Measurements from ENCODE around the gene LAMA3. TPM values are rescaled to one million over a fixed set of nuclear protein-coding genes. Genes with fewer than 3 reads are reported as not detected.

The LAMA3 gene
- polyA plus RNA-seq, 4 donors: 1.8 to 2.2 (median 2.1) TPM

- DNase-seq (ENCODE audit: low read depth in 4 of 4, low spot score in 3 of 4): no peak
Measured at GRCh38 chr18:23887493-23887892, 198.2 kb downstream of the LAMA3 start.

DNA sequence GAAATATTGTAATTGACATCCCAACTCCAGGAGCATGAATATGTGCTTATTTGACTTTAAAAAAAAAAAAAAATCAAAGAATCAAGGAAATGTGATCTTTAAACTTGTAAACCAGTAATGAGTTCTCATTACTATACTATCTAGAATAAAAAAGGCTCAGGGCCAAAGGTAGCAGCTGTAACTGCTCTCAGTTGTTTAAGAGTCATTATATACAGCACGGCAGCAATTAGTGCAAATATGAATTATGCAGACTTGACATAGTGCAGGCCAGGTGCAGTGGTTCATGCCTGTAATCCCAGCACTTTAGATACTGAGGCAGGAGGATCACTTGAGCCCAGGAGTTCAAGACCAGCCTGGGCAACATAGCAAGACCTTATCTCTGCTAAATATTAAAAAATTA lies 199.6 kb downstream of the LAMA3 start:
- no peak for DNase-seq (ENCODE audit: low read depth in 4 of 4, low spot score in 3 of 4)

DNA sequence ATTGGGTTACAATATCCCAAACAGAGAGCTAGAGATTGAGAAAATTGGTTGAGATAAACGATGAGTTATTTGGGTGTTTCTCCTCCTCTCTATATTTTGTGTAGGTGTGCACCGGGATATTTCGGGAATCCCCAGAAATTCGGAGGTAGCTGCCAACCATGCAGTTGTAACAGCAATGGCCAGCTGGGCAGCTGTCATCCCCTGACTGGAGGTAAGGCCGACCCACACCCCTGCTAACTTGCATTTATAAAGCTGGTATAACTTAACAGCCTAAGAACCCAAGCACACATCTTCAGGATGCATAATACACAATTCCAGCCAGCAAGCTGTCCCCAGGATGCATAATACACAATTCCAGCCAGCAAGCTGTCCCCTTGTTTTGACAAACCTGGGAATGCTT lies 200.7 kb downstream of the LAMA3 start:
- DNase-seq (ENCODE audit: low read depth in 4 of 4, low spot score in 3 of 4): no peak

DNA sequence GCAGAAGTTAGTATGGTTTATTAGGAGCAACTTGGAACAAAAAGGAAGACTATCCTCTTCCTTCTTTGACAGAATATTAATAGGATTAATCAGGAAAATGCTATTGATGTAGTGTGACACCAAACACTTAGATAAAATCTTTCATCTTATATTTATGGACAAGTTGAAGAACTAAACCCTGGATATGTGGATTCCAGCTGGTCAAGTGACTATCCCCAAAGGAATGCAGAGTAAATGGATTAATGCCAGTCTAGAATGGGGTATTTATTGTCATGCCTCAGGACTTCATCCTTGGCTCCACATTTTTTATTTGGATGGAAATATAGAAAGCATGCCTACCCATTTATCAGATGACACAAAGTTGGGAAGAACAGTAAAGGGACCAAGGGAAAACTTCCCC lies 201.3 kb downstream of the LAMA3 start:
- DNase-seq (ENCODE audit: low read depth in 4 of 4, low spot score in 3 of 4): no peak

DNA sequence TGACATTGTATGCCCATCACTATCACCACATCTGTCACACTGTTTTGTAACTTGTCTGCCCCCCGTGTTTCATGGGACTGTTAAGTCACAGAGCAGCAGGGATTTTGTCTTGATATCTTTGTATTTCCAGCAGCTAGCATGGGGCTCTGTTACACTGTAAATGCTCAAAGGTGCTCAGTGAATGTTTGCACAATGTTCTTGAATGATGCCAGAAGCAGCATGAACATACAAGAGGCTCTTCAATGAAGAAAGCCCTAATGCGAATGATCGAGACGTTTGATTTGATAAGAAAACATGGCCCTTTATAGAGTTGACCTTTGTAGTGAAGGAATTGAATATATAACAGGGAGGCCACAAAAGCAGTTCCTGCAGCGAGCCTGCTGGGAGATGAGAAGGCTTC lies 204.4 kb downstream of the LAMA3 start:
- no peak for DNase-seq (ENCODE audit: low read depth in 4 of 4, low spot score in 3 of 4)

GRCh38 chr18:23894661-23895175 lies 205.5 kb downstream of the LAMA3 start:
- DNase-seq (ENCODE audit: low read depth in 4 of 4, low spot score in 3 of 4): no peak

GRCh38 chr18:23897291-23897690 lies 208.0 kb downstream of the LAMA3 start:
- DNase-seq (ENCODE audit: low read depth in 4 of 4, low spot score in 3 of 4): no peak

- no peak for DNase-seq (ENCODE audit: low read depth in 4 of 4, low spot score in 3 of 4)
Measured at GRCh38 chr18:23897733-23898132, 208.5 kb downstream of the LAMA3 start.

DNA sequence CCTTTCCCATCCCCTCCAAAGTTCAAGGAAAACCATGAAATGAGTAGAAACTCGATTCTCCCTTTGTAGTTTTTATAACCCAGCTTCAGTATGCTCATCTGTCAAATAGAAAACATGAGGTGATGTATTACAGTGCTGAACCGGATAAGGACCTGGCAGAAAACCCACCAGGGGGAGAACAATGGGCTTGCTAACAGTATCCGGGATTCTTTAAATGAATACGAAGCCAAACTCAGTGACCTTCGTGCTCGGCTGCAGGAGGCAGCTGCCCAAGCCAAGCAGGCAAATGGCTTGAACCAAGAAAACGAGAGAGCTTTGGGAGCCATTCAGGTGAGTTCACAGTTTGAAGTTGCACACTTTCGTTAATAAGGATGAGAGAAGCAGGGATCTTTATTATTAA lies 211.7 kb downstream of the LAMA3 start:
- DNase-seq (ENCODE audit: low read depth in 4 of 4, low spot score in 3 of 4): peak in 1 of 4 donors; percentile 11

DNA sequence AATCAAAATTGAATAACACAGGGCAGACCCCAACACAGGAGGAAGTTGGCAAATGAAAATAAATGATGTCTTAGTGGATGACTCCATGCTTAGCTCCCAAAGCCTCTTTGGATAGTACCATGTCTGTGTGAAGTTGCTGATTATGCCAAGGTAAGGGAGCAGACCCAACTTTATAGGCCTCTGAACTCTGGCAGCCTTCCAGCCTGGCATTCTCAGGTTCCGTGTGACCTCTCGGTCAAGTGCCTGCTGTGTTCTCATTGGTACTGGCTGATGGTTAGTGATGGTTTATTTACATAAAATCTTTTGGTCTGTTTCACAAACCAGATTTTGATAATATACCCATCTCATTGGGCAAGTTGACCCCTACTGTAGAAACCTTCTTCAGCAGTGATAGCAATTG lies 213.1 kb downstream of the LAMA3 start:
- DNase-seq (ENCODE audit: low read depth in 4 of 4, low spot score in 3 of 4): no peak

DNA sequence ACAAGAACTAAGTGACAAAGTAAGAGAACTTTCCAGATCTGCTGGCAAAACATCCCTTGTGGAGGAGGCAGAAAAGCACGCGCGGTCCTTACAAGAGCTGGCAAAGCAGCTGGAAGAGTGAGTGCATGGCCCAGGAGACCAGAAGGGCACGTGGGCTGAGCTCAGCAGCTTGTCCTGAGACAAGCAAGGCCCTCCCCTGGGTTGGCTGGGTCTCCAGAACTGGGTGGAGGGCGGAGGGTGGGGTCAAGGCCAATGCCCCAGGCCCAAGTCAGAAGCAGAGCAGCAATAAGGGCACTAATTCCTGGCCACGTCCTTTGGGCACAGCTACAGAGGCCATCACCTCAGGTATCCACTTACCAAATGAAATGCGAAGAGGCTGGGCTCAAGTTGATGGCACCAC lies 214.7 kb downstream of the LAMA3 start:
- no peak for DNase-seq (ENCODE audit: low read depth in 4 of 4, low spot score in 3 of 4)

DNA sequence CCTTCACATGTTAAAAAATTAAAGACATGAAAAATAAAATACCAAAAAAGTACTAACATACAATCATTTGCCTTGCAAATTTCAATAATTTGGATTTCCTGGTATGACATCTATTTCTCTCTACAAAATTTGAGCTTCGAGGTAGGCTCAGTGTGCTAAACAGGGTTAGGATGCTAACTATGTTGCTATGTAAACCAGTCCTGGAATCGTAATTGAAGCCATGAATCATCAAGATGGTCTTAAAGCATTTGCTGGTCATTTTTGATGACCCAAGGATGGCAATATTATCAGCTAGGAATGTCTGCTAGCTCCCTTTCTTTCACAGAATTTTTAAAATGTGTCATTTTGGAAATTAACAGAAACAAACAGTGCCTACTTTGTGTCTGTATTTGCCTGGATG lies 217.4 kb downstream of the LAMA3 start:
- no peak for DNase-seq (ENCODE audit: low read depth in 4 of 4, low spot score in 3 of 4)

DNA sequence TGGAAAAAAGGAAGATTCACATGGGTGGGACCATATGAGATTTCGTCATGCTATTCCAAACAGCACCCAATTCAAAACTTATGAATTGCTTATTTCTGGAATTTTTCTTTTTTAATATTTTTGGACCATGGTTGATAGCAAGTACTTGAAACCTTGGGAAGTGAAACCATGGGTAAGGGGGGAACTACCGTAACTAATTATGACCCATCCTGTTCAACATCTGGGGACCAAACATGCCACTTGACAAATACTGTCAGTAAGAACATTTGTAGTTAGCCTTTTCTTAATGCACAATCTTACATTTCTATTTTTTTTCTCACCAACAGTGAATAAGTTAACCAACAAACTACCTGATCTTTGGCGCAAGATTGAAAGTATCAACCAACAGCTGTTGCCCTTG lies 219.6 kb downstream of the LAMA3 start:
- DNase-seq (ENCODE audit: low read depth in 4 of 4, low spot score in 3 of 4): no peak

DNA sequence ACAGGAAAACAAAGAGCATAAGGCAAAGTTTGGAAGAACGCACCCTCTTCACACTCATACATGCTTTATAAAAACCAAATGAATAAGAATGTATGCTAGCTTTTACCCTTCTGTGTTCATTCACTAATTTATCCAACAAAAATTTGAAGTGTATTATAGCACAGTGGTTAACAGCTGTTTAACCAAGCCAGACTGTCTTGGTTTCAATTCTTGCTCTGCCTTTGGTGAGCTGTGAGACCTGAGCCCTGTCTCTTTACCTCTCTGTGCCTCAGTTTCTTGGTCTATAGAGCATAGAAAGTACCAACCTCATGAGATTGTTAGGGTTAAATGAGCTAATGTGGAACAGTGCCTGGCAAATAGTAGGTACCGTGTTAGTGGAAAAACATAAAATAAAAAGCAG lies 220.8 kb downstream of the LAMA3 start:
- DNase-seq (ENCODE audit: low read depth in 4 of 4, low spot score in 3 of 4): no peak

GRCh38 chr18:23912356-23912755 lies 223.1 kb downstream of the LAMA3 start:
- no peak for DNase-seq (ENCODE audit: low read depth in 4 of 4, low spot score in 3 of 4)

GRCh38 chr18:23916338-23916737 lies 227.1 kb downstream of the LAMA3 start:
- no peak for DNase-seq (ENCODE audit: low read depth in 4 of 4, low spot score in 3 of 4)

DNA sequence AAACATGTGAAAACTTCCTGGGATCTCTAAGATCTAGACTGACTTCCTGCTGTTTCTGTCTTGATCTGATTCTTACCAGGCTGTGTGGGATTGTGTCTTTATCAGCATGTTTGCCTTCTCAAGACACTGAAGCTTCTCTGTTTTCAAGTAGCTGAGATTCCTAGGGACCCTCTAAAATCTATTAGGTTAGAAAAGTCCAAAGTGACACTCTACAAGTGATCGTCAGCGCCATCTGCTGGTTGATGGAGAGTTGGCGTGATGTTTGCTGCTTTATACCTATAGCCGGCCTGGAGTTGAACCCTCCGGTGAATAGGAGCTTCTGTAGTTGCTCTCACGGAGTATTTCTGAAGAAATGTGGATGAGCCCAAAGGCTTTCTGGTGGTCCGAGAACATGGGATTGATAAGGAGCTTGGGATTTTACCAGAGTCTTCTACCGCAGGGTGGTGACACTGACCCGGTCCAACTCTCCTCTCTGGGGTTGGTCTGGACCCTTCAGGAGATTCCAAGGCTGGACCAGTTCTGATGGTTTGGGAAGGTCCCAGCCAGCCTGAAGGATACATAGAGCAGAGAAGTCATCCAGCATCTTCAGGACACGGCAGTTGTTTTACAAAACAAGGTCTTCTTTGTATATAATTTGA lies 229.3 kb downstream of the LAMA3 start:
- peak; percentile 51 to 73 (median 64) for DNase-seq (ENCODE audit: low read depth in 4 of 4, low spot score in 3 of 4)

- no peak for DNase-seq (ENCODE audit: low read depth in 4 of 4, low spot score in 3 of 4)
Measured at GRCh38 chr18:23920054-23920453, 230.8 kb downstream of the LAMA3 start.

GRCh38 chr18:23921716-23922285 lies 232.5 kb downstream of the LAMA3 start:
- DNase-seq (ENCODE audit: low read depth in 4 of 4, low spot score in 3 of 4): no peak

DNA sequence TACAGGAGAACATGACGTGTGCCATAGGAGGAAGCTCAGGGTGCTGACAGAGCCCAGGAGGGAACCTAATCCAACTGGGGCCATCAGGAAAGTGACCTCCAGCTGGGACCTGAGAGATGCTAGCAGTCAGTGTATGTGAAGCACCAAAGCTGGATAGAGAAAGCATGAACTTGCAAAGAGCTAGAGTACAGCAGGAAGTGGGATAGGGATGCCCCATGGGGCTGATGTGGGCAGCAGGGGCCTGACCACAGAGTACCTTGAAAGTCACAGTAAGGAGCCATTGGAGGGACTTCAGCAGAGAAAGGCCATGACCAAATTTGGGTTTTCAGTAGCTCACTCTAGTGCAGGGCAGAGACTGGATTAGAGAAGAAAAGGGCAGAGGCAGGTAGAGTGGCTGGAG lies 233.7 kb downstream of the LAMA3 start:
- DNase-seq (ENCODE audit: low read depth in 4 of 4, low spot score in 3 of 4): no peak

GRCh38 chr18:23924813-23925212 lies 235.6 kb downstream of the LAMA3 start:
- no peak for DNase-seq (ENCODE audit: low read depth in 4 of 4, low spot score in 3 of 4)

DNA sequence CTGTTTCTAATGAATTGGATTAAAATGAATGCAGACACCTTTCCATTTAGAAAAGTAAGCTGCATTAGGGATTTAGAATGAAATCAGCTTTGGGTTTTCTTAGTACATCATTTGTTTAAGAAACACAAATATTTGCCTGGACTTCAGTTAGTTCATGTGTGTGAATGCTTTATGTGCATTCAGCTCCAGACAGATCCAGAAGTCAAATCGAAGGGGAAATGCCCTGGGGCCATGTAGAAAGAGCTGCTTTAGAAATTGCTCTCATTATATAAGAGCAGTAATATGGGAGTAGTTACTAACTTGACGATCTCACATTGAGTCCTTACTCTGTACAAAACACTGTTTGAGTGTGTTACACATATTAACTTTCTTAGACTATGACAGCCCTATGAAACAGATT lies 237.3 kb downstream of the LAMA3 start:
- no peak for DNase-seq (ENCODE audit: low read depth in 4 of 4, low spot score in 3 of 4)

All from right renal pelvis (tissue), 4 donors.